ENCODE data around the gene CAP2.

Gene CAP2

GRCh38 chr6:17452096-17452495, 58.7 kb downstream of the CAP2 start:
- no peak for TF ChIP-seq CREB5 (CRISPR knock-in tag; IDR thresholded peaks at IDR 0.05; ENCODE audit: low read depth)
- no peak for TF ChIP-seq ZNF565 (CRISPR knock-in tag; conservative IDR thresholded peaks at IDR 0.05; ENCODE audit: low read depth)
- TF ChIP-seq CSDC2 (CRISPR knock-in tag; IDR thresholded peaks at IDR 0.05), result no peak
- no peak for TF ChIP-seq SNAI2 (CRISPR knock-in tag; IDR thresholded peaks at IDR 0.05)
- TF ChIP-seq GLIS3 (CRISPR knock-in tag; IDR thresholded peaks at IDR 0.05), result no peak
- no peak for TF ChIP-seq ZFP30 (CRISPR knock-in tag; IDR thresholded peaks at IDR 0.05)
- no peak for TF ChIP-seq ESRRG (CRISPR knock-in tag; IDR thresholded peaks at IDR 0.05)
- TF ChIP-seq PATZ1 (CRISPR knock-in tag; IDR thresholded peaks at IDR 0.05; ENCODE audit: borderline replicate concordance), result no peak
- TF ChIP-seq ZNF8 (CRISPR knock-in tag; IDR thresholded peaks at IDR 0.05), result no peak
- TF ChIP-seq ISL1 (CRISPR knock-in tag; IDR thresholded peaks at IDR 0.05), result no peak
- TF ChIP-seq ZNF70 (CRISPR knock-in tag; IDR thresholded peaks at IDR 0.05), result no peak
- no peak for TF ChIP-seq OSR1 (CRISPR knock-in tag; IDR thresholded peaks at IDR 0.05)
- no peak for TF ChIP-seq PPARA (CRISPR knock-in tag; IDR thresholded peaks at IDR 0.05; ENCODE audit: borderline replicate concordance)
- TF ChIP-seq RARB (CRISPR knock-in tag; IDR thresholded peaks at IDR 0.05), result no peak
- no peak for TF ChIP-seq TCF4 (CRISPR knock-in tag; IDR thresholded peaks at IDR 0.05; ENCODE audit: borderline replicate concordance)
- no peak for ATAC-seq

GRCh38 chr6:17454316-17455005, 61.1 kb downstream of the CAP2 start:
- no peak for ATAC-seq
- TF ChIP-seq BACH2 (CRISPR knock-in tag; IDR thresholded peaks at IDR 0.05; ENCODE audit: borderline replicate concordance) (no peak), TSHZ2 (CRISPR knock-in tag; IDR thresholded peaks at IDR 0.05) (no peak), CSDC2 (CRISPR knock-in tag; IDR thresholded peaks at IDR 0.05) (no peak), ZFP3 (CRISPR knock-in tag; IDR thresholded peaks at IDR 0.05) (no peak), TCF4 (CRISPR knock-in tag; IDR thresholded peaks at IDR 0.05; ENCODE audit: borderline replicate concordance) (no peak), ISL1 (CRISPR knock-in tag; IDR thresholded peaks at IDR 0.05) (no peak), OSR1 (CRISPR knock-in tag; IDR thresholded peaks at IDR 0.05) (no peak), ZFP30 (CRISPR knock-in tag; IDR thresholded peaks at IDR 0.05) (no peak), CREB5 (CRISPR knock-in tag; IDR thresholded peaks at IDR 0.05; ENCODE audit: low read depth) (no peak), ZNF70 (CRISPR knock-in tag; IDR thresholded peaks at IDR 0.05) (no peak)

- TF ChIP-seq SNAI2 (CRISPR knock-in tag; IDR thresholded peaks at IDR 0.05) (no peak), ESRRG (CRISPR knock-in tag; IDR thresholded peaks at IDR 0.05) (no peak), ZC3H10 (CRISPR knock-in tag; IDR thresholded peaks at IDR 0.05) (no peak), TSHZ2 (CRISPR knock-in tag; IDR thresholded peaks at IDR 0.05) (no peak), POU6F1 (CRISPR knock-in tag; IDR thresholded peaks at IDR 0.05; ENCODE audit: borderline replicate concordance, low read depth) (no peak), CSRNP3 (CRISPR knock-in tag; IDR thresholded peaks at IDR 0.05) (no peak), ZNF565 (CRISPR knock-in tag; conservative IDR thresholded peaks at IDR 0.05; ENCODE audit: low read depth) (no peak)
Measured at GRCh38 chr6:17455919-17456318, 62.5 kb downstream of the CAP2 start.

More at GRCh38 chr6:17455919-17456318, 62.5 kb downstream of the CAP2 start:
- ATAC-seq, result no peak
